WTC11 (cell line): ENCODE data around the gene KCND2.

Source experiments
- ATF3 ChIP-seq: sonication (generic); formaldehyde crosslinking; conservative IDR thresholded peaks from 2 replicates; pipeline ENCODE4 v1.8.1; 2022; ENCODE audit warnings: mild to moderate bottlenecking, missing genetic modification reagents
- CTCF ChIP-seq: fragments of 200-600 bp; IDR thresholded peaks from 2 replicates; pipeline ENCODE4 v1.8.0; 2022; ENCODE audit warnings: antibody characterized with exemption
- ERG ChIP-seq: fragments of 250-450 bp; sonication (Bioruptor Pico); IDR thresholded peaks from 2 replicates; pipeline ENCODE4 v1.8.0; 2021; ENCODE audit warnings: mild to moderate bottlenecking
- NR2C2 ChIP-seq: sonication (generic); formaldehyde crosslinking; IDR thresholded peaks from 2 replicates; pipeline ENCODE4 v1.8.0; 2022; ENCODE audit warnings: mild to moderate bottlenecking, missing genetic modification reagents
- RELA ChIP-seq: sonication (generic); formaldehyde crosslinking; IDR thresholded peaks from 2 replicates; pipeline ENCODE4 v1.8.1; 2022; ENCODE audit warnings: missing genetic modification reagents, mild to moderate bottlenecking, borderline replicate concordance
- TEAD4 ChIP-seq: sonication (generic); formaldehyde crosslinking; IDR thresholded peaks from 2 replicates; pipeline ENCODE4 v1.8.0; 2022; ENCODE audit warnings: mild to moderate bottlenecking, missing genetic modification reagents

- TF ChIP-seq TEAD4 (CRISPR knock-in tag) (no peak), CTCF (no peak), RELA (CRISPR knock-in tag) (no peak), NR2C2 (CRISPR knock-in tag) (no peak), ATF3 (CRISPR knock-in tag) (no peak), ERG (CRISPR knock-in tag) (no peak)
Measured at GRCh38 chr7:120472892-120473291, 199.9 kb downstream of the KCND2 start.
